Prostate gland (tissue), 2 donors: Measurements from ENCODE around the gene SGCD.

Source experiments
- POLR2A ChIP-seq: fragments of 450-650 bp; IDR thresholded peaks from one replicate; pipeline ENCODE4 v1.6.1; 2016; ENCODE audit warnings: antibody characterized with exemption, mild to moderate bottlenecking
- POLR2AphosphoS5 ChIP-seq: sonication (generic); formaldehyde crosslinking; IDR thresholded peaks from one replicate; pipeline ENCODE4 v1.6.1; 2017; ENCODE audit warnings: antibody characterized with exemption
- TF ChIP-seq, protein P1 (sequence below), 4 experiments: fragments of 200-600 bp in 2 of 4; fragments of 450-650 bp in 2 of 4; sonication (generic) in 2 of 4; IDR thresholded peaks; 1 replicate in 3 of 4; 2 replicates in 1 of 4; pipeline ENCODE4 v1.5.1; 2016 to 2019; ENCODE audit warnings: antibody characterized with exemption in 4 of 4, mild to moderate bottlenecking in 2 of 4, moderate library complexity in 2 of 4

DNA sequence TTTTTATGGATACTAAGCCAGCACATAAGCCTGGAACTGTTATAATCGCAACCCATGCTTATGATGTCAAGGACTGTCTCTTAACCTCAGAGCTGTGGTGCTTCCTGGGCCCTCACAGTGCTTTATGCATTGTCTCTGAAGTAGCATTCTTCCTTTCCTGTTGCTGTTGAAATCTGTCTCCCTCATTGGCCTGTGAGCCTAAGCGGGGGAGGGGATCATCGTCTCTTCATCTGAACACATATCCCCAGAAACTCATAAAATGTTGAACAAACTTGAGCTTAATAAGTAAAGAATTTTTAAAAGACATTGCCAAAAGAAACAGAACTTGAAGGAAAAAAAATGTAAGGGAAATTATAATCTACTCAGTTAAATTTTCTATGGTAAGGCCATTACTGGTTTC, 80.3 kb downstream of the SGCD start:
- TF ChIP-seq, protein P1, sequence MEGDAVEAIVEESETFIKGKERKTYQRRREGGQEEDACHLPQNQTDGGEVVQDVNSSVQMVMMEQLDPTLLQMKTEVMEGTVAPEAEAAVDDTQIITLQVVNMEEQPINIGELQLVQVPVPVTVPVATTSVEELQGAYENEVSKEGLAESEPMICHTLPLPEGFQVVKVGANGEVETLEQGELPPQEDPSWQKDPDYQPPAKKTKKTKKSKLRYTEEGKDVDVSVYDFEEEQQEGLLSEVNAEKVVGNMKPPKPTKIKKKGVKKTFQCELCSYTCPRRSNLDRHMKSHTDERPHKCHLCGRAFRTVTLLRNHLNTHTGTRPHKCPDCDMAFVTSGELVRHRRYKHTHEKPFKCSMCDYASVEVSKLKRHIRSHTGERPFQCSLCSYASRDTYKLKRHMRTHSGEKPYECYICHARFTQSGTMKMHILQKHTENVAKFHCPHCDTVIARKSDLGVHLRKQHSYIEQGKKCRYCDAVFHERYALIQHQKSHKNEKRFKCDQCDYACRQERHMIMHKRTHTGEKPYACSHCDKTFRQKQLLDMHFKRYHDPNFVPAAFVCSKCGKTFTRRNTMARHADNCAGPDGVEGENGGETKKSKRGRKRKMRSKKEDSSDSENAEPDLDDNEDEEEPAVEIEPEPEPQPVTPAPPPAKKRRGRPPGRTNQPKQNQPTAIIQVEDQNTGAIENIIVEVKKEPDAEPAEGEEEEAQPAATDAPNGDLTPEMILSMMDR (IDR thresholded peaks at IDR 0.05) = no peak
- TF ChIP-seq POLR2A (no peak), POLR2AphosphoS5 (no peak)
